Left renal pelvis (tissue), 4 donors: Measurements from ENCODE around the gene USP13. TPM values are rescaled to one million over a fixed set of nuclear protein-coding genes. Genes with fewer than 3 reads are reported as not detected.

Experiments
- DNase-seq, 4 donors: peaks; one replicate each; pipeline ENCODE4 v3.0.0-alpha.2; 2013; ENCODE audit warnings: low read depth in 4 of 4, low spot score in 3 of 4
- polyA plus RNA-seq, 4 donors: library from polyadenylated mRNA; unstranded; fragments of 120-200 nt; gene quantifications; one replicate each; pipeline ENCODE4 v1.2.1, GENCODE V29; 2013; ENCODE audit not compliant: insufficient read length in 4 of 4

Gene USP13
- polyA plus RNA-seq, 4 donors: 12.1 to 16.7 (median 14.8) TPM

GRCh38 chr3:179694731-179695130, 41.9 kb downstream of the USP13 start:
- no peak for DNase-seq

GRCh38 chr3:179695672-179696313, 43.0 kb downstream of the USP13 start:
- no peak for DNase-seq

- DNase-seq: no peak
These were observed 45.0 kb downstream of the USP13 start for GRCh38 chr3:179697736-179698332.

GRCh38 chr3:179700716-179701115, 47.9 kb downstream of the USP13 start:
- no peak for DNase-seq

DNA sequence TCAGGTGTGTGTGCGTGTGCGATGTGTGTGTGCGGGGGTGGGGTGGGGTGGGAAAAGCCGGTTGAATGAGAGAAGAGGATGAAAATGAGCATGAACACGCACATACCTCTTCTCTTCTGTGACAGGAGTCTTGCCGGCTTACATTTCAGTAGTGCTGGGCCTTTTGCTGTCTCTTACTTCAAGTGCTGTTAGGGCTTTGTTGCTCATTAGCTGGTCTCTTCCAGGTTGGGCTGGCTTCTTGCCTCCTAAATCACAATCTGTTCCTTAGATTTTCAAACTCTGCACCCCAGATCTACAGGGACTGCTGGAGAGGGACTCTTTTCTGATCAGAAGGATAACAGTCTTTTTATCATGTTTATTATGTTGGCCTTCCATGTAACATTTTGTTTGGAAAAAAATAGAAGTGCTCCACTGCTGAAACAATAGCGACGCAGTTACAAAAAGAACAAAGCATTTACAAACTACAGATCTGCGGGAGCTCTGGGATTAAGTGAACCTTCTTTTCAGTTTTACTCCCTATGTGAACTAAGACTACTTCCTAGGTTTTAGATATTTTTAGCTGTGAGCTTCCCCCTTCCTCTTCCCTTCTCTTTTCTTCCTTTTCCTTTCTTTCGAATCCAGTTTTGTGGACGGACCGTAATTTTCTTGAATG, 48.5 kb downstream of the USP13 start:
- no peak for DNase-seq

- DNase-seq: no peak
These were observed 49.6 kb downstream of the USP13 start for GRCh38 chr3:179702271-179702947.

DNA sequence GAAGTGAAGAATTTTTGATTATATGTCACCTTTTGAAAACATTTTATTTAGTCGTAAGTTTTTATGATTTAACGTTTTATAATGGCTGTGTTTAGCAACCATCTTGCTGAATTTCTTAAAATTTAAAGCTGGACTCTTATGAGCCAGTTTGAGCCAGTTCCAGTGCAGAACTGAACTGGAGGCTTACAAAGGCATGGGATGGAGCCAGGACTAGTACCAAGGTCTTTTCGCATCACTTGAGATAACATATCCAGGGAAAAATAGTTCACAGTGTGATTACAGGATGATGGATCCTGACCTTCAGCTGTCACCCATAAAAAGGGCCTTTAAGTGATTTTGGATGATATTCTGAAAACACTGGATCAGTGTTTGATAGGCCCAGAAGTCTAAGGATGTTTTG, 51.0 kb downstream of the USP13 start:
- DNase-seq: no peak

DNA sequence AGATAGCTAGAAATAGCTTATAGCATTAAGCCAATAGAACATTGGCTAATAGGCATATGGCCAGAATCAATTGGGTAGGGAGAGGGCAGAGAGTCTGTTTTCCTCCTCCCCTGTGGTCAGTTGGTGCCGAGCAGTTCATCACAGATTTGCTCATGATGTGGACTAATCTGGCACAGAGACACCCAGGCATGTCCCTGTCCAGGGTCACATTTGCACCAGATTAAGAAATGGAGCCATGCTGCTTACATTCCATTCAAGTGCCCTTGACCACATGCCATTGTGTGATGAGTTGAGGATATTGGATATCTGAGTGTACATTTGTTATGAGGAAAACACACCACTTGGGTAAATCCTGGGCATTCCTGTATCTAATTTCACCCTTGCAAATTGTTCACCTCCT, 53.4 kb downstream of the USP13 start:
- DNase-seq: no peak

DNA sequence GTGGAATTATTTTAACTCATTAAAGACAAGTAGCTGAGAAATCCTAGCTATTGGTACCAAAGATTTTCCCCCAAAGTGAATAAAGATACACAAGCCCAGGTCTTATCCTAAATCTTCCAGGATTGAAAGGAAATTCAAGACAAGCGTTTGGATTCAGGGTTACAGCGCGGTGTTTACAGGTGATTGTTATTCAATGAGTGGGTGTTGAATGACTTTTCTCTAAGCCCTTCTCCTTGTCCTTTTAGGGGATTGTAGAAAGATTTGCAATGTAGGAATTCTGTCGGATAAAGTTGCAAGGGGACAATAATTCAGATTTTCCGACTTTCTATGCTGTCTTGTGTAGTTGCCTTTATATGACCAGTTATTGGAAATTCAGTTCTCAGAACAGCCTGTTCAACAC, 57.2 kb downstream of the USP13 start:
- DNase-seq: no peak

GRCh38 chr3:179713643-179714090, 60.8 kb downstream of the USP13 start:
- peak in 1 of 4 donors; percentile 5 for DNase-seq

DNA sequence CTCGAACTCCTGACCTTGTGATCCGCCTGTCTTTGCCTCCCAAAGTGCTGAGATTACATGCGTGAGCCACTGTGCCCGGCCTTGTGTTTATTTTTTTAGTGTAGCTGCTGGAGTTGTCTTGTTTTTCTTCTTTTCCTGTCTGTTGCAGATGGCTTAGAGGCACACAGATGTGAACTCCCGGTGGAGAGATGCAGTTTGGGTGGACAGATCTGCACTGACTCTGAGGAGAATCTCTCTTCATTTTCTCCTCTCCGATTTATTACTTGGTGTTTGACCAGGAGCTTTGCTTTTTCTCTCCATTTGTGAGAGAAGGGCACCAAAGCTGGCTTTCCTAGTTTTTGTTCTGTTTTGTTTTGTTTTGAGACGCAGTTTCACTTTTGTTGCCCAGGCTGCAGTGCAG, 62.7 kb downstream of the USP13 start:
- no peak for DNase-seq

DNA sequence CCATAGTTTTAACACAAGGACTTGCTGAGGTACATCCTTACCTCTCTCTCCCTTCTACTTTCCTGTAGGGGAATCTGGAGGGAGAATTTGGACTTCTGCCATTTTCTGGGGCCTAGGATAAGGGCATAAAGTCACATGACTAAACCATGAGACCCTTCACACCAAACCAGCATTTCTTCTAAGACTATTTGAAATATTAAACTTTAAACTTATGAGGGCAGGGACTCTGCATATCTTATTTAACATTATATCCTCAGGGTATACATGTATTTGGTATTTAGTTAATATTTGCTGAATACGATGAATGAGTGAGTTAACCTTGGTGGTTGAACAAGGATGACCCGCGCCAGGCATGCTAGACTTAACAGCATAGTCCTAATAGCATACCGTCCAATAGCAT, 63.4 kb downstream of the USP13 start:
- DNase-seq: no peak

- DNase-seq: no peak
These were observed 64.0 kb downstream of the USP13 start for GRCh38 chr3:179716811-179717210.

- DNase-seq: no peak
These were observed 64.4 kb downstream of the USP13 start for GRCh38 chr3:179717219-179717618.

DNA sequence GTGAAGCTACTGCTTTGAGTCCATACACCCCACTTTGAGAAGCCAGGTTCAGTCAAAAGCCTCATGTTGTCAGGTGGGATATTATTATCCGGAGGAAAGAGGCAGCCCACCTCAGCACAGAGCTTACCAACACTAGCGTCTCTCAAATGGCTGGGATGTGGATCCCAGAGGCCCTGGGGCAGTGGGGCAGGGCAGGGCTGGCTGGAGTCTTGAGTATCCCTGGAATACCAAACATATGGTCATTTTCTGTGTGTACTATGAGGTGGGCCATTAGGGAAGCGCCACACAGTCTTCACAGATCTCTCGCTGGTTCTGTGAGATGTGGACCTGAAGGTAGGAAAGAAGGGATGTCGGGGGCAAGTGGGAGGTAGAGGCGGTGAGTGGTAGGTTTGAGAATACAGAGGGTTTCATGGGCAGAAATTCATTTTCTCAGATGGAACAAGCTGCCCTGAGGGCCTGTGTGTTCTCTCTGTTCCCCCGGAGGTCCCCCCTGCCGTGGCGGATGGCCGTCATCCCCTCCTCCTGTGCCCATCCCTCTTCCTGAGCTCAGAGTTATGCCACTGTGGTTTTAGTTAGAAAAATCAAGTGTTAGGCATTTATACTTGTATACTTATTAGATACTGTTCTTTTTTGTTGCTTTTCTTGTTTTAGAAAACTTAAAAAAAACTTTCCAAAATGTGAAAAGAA, 66.4 kb downstream of the USP13 start:
- DNase-seq: no peak

DNA sequence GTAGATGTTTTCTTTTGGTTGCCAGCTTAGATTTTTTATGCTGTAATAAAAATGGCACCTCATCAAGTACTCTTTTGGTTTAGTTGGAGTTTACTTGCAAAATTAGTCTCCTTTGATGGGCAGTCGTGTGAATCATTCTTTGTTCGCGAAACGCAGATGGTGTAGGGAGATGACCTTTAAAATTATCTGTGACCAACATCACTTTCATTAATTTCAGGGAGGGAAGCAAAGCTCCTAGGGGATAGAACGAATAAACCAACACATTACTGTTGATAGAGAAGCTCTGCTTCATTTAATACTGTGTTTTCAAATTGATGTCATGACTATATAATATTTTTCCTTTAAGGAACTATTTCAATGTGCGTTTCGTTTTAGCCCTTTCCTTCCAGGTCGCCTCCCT, 67.4 kb downstream of the USP13 start:
- no peak for DNase-seq

GRCh38 chr3:179723617-179724016, 70.8 kb downstream of the USP13 start:
- DNase-seq: no peak

- no peak for DNase-seq
These were observed 73.3 kb downstream of the USP13 start for GRCh38 chr3:179726075-179726699.

DNA sequence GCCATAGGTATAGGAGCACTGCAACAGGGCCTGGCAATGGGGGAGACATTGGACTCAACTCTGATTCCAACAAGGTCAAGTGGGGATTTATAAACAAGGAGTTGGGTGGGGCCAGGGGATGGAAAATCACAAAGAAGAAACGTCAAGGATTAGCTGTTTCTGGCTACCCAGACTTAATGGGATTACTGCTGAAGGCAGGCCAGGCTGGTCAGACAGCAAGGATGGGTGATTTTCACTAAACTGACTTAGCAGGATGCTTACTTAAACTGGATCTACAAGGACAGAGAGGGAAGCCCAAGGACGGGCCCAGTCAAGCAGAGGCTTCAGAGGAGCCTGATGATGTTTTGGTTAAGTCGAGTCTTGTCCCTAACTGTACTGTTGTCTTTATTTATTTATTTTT, 76.2 kb downstream of the USP13 start:
- DNase-seq: no peak

DNA sequence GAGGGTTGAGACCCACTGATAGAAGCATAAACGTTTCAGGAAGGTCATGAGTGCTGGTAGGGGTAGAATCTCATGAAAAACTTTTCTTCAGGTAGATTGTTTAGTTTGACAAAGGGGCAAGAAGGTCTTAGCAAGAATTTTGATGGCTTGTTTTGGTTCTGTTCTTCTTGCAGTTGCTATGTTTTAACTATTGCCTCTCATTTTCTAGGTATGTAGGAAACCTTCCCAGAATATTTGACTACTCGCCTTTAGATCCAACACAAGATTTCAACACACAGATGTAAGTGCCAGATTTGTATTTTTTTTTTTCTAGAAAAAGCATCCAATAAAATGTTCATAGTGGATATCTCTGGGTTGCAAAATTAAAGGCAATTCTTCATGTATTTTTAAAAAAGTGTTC, 77.1 kb downstream of the USP13 start:
- no peak for DNase-seq

DNA sequence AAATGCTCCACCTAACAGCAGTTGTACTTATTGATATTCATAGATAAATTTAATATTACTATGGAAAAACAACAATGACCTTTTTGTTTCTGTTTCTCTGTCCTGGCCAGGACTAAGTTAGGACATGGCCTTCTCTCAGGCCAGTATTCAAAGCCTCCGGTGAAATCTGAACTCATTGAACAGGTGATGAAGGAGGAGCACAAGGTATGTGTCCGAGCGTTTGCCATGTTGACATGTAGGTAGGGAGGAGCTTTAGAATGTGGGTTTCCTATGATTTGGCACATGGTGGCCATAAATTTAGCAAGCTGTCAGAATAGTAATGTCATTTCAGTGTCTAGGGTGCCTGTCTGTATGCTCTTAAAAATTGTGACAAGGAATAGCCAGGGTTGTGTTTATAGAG, 77.7 kb downstream of the USP13 start:
- DNase-seq: no peak
